GM12874 (cell line): ENCODE results near the gene TMEM94.

Source experiments
- TF ChIP-seq, protein P1 (sequence below): IDR thresholded peaks from 2 replicates; pipeline ENCODE4 v1.5.1; 2011; ENCODE audit warnings: low read depth, mild to moderate bottlenecking, control low read depth, low read length, moderate library complexity; ENCODE audit not compliant: insufficient read depth

TMEM94 gene

DNA sequence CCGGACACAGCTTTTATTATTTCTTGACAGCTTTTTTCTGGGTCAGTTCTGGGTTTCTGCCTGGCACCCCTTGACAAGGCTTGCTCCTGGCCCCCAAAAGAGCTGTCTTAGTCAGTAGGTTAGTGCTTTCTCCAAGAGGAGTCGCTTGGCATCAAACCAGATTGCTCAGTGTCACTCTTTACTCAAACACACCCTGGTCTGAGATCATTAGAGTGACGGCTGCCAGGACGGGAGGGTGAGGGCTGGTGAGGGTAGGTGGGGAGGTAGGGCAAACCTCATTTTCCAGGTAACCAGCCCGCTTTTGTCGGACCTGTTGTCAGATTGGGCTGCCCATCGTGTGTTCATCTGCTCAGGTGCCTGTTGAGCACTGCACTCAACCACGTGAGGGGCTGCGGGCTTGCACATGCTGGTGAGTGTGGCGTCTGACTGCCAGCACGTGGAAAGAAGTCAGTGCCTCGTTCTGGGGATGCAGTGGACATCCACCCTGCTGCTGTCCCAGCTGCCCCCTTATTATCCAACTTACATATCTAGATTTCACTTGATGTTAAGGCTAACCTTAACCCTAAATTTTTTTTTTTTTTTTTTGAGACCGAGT is 12.4 kb downstream of the TMEM94 start:
- TF ChIP-seq, protein P1, sequence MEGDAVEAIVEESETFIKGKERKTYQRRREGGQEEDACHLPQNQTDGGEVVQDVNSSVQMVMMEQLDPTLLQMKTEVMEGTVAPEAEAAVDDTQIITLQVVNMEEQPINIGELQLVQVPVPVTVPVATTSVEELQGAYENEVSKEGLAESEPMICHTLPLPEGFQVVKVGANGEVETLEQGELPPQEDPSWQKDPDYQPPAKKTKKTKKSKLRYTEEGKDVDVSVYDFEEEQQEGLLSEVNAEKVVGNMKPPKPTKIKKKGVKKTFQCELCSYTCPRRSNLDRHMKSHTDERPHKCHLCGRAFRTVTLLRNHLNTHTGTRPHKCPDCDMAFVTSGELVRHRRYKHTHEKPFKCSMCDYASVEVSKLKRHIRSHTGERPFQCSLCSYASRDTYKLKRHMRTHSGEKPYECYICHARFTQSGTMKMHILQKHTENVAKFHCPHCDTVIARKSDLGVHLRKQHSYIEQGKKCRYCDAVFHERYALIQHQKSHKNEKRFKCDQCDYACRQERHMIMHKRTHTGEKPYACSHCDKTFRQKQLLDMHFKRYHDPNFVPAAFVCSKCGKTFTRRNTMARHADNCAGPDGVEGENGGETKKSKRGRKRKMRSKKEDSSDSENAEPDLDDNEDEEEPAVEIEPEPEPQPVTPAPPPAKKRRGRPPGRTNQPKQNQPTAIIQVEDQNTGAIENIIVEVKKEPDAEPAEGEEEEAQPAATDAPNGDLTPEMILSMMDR: no peak

DNA sequence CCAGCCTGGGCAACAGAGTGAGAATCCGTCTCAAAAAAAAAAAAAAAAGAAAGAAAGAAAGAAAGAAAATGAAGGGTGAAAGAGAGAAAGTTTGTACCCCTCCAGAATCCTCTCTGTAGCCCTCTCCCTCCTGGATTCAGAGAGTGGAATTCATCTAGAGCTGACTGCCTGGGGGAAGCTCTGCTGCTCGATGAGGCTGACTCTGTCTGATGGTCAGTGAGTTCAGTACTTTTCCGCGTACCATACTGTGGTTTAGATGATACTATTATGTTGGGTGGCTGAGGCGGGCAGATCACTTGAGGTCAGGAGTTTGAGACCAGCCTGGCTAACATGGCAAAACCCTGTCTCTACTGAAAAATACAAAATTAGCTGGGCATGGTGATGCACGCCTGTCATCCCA is 14.8 kb downstream of the TMEM94 start:
- TF ChIP-seq, protein P1: no peak

DNA sequence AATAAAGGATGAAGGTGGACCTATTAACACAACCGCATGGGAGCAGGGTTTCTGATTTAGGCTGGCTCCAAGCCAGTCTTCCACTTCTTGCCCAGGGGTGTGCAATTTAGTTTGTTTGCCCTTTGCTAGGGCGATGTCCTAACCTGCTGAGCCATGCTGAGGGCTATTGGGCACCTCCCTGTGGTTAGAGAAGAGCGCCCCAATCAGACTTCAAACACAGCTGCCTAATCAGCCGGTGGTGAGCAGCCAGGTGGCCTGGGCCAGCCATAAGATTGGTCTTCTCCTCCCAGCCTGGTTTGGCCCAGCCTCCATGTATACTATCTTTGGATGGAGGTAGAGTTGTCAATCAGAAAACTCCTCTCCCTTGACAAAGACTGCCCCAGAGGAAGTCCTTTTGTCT is 15.7 kb downstream of the TMEM94 start:
- TF ChIP-seq, protein P1: no peak

DNA sequence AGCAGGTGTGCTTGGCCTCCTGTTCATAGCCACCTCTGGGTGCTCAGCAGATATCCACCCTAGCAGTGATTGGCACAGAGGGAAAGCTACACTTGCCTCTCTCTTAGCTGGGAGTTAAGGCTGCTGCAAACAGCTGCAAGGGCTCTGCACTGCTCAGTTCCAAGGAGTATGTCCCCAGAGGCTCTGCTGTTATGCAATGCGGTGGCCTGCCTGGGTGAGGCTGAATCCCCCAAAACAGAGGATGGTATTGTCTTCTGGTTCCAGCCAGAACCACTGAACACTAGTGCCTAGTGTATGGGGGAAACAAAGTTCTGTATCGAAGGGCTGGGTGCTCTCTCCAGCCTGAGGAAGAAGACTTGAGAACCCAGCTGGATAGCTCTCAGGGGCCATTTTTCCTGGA is 16.8 kb downstream of the TMEM94 start:
- TF ChIP-seq, protein P1: no peak

DNA sequence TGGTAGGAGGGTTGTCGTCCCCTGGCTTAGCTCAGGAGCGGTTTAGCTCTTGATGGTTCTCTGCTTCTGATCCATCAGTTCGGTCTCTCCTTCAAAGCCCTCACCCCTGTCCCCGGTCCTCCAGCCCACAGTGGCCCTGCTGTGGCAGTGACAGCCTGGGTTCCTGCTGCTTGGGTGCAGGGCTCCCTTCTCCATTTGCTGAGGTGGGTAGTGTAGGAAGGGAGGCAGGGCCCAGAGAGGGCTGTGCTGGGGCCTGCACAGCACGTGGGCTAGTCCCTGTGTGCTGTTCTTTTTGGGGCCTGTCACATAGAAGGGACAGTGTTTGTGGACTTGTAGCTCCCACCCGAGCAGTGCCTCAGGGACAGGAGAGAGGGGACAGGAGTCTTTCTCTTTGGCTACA is 18.3 kb downstream of the TMEM94 start:
- TF ChIP-seq, protein P1: no peak

DNA sequence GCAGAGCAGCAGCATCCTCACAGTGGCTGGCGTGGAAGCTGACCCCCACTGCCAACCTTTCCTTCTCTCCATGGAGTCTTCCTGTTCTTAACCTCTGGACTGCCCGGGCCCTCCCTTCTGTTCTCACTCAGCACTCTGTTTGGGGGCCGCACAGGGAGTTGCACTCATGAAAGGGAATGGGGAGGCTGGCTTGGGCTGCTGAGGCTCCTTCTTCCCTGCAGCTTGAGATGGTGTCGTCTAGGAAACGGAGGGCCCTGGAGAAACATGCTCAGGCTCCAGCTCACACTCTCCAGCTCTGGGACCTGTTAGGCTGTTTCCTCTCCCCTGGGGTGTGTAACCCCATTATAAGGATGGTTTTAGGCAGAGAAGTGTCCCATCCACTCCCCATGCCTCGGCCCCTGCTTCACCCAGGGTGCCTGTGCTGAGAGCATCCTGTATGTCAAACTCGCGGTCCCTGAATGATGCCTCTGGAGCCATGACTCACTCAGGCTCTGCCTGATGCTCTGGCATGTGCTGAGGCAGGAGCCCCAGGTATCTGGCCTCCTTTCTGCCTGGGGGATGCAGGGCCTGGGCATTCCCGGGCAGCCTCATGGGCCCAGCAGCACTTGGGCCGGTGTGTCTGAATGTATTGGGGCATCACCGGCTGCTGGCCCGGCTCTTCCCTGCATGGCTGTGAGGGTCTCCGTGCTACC is 18.9 kb downstream of the TMEM94 start:
- TF ChIP-seq, protein P1: no peak

DNA sequence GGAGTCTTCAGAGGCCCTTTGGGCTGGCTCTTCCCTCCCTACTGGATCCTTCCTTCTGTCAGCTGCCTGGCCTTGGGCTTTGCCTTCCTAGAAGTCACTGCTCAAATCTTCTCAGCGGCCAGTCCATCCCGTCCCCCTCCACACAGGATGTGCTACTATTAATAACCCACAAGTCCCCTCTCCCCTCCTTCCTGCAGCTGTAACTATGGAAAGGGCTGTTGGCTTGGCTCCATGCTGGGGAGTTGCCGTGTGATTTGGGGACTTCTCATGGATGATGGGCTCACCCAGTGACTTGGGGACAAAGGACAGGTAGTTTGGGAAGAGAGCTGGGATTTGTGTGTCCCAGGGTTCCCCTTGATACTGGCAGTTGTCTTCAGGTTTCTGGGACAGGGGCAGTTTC is 19.4 kb downstream of the TMEM94 start:
- TF ChIP-seq, protein P1: no peak
